ENCODE measurements around the gene UBTF.

Gene UBTF

GRCh38 chr17:44184212-44184810 is 35.2 kb downstream of the UBTF start:
- no CpG with 5 or more reads among the region's 8 CpGs for WGBS (ENCODE audit: insufficient coverage, insufficient read length)
- Histone ChIP-seq H3K4me1 (ENCODE audit: control insufficient read depth, insufficient read depth, low read length) (no peaks in the 10 kb centered on the region), H3K27ac (ENCODE audit: low read length) (no peak overlapping the region), H3K9me3 (ENCODE audit: control insufficient read depth, insufficient read depth, low read length) (no peaks in the 10 kb centered on the region), H3K36me3 (ENCODE audit: control insufficient read depth, insufficient read depth, low read length) (peaks cover 16% of the 10 kb centered on the region), H3K4me3 (ENCODE audit: low read length) (no peak overlapping the region), H3K27me3 (ENCODE audit: control insufficient read depth, insufficient read depth, low read length) (no peaks in the 10 kb centered on the region)
- DNase-seq (ENCODE audit: low read depth, low spot score) = no peak

DNA sequence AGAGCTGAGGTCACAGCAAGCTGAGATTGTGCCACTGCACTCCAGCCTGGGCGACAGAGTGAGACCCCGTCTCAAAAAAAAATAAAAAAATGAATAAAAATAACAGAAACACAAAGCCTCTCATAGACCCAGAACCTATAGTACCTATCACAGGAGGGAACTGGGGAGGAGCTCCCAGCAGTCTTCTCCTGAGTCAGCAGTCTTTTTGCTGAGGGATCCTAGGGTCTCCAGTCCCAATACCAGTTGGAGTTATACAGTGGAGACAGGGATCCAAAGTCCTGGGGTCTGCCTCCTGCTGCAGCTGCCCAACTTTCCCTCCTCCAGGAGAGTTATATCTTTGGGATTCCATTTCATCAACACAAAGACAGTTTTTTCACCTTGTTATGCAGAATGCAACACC is 36.5 kb downstream of the UBTF start:
- Histone ChIP-seq H3K9me3 (ENCODE audit: control insufficient read depth, insufficient read depth, low read length) (no peaks in the 10 kb centered on the region), H3K4me3 (ENCODE audit: low read length) (no peak overlapping the region), H3K4me1 (ENCODE audit: control insufficient read depth, insufficient read depth, low read length) (no peaks in the 10 kb centered on the region), H3K27me3 (ENCODE audit: control insufficient read depth, insufficient read depth, low read length) (no peaks in the 10 kb centered on the region), H3K36me3 (ENCODE audit: control insufficient read depth, insufficient read depth, low read length) (peaks cover 20% of the 10 kb centered on the region), H3K27ac (ENCODE audit: low read length) (no peak overlapping the region)
- no peak for DNase-seq (ENCODE audit: low read depth, low spot score)
- WGBS (ENCODE audit: insufficient coverage, insufficient read length) = no CpG with 5 or more reads among the region's 2 CpGs

DNA sequence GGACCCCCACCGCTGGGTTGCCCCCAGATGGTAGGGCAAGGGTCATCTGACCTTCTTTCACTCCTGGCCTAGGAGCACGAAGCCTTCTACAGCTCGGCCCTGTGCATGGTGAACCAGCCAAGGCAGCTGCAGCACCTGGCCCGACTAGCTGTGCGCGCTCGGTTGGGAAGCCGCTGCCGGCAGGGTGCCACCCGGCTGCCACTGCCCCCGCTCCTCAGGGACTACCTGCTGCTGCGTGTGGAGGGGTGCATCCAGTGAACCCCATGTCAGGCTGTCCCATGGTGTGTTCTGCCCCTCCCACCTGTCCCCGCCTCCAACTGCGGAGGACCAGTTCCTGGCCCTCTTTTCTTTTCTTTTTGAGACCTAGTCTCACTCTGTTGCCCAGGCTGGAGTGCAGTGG is 41.3 kb downstream of the UBTF start:
- no peaks in the 10 kb centered on the region for H3K9me3 ChIP-seq (ENCODE audit: control insufficient read depth, insufficient read depth, low read length)
- DNase-seq (ENCODE audit: low read depth, low spot score) = no peak
- H3K27me3 ChIP-seq (ENCODE audit: control insufficient read depth, insufficient read depth, low read length) = no peaks in the 10 kb centered on the region
- WGBS (ENCODE audit: insufficient coverage, insufficient read length) = no CpG with 5 or more reads among the region's 14 CpGs
- no peak overlapping the region for H3K4me3 ChIP-seq (ENCODE audit: low read length)
- H3K4me1 ChIP-seq (ENCODE audit: control insufficient read depth, insufficient read depth, low read length) = no peaks in the 10 kb centered on the region
- no peak overlapping the region for H3K27ac ChIP-seq (ENCODE audit: low read length)
- peaks cover 26% of the 10 kb centered on the region for H3K36me3 ChIP-seq (ENCODE audit: control insufficient read depth, insufficient read depth, low read length)

- no peak overlapping the region for H3K4me3 ChIP-seq (ENCODE audit: low read length)
- no CpG with 5 or more reads among the region's 4 CpGs for WGBS (ENCODE audit: insufficient coverage, insufficient read length)
- peaks cover 24% of the 10 kb centered on the region for H3K36me3 ChIP-seq (ENCODE audit: control insufficient read depth, insufficient read depth, low read length)
- no peaks in the 10 kb centered on the region for H3K4me1 ChIP-seq (ENCODE audit: control insufficient read depth, insufficient read depth, low read length)
- no peaks in the 10 kb centered on the region for H3K9me3 ChIP-seq (ENCODE audit: control insufficient read depth, insufficient read depth, low read length)
- H3K27ac ChIP-seq (ENCODE audit: low read length) = no peak overlapping the region
- DNase-seq (ENCODE audit: low read depth, low spot score) = no peak
- H3K27me3 ChIP-seq (ENCODE audit: control insufficient read depth, insufficient read depth, low read length) = no peaks in the 10 kb centered on the region
Observed at GRCh38 chr17:44177640-44178039, 41.8 kb downstream of the UBTF start.

GRCh38 chr17:44176671-44177501 is 42.6 kb downstream of the UBTF start:
- Histone ChIP-seq H3K27ac (ENCODE audit: low read length) (no peak overlapping the region), H3K27me3 (ENCODE audit: control insufficient read depth, insufficient read depth, low read length) (no peaks in the 10 kb centered on the region), H3K9me3 (ENCODE audit: control insufficient read depth, insufficient read depth, low read length) (no peaks in the 10 kb centered on the region), H3K4me3 (ENCODE audit: low read length) (no peak overlapping the region; the same call in 1 of the 2 replicates), H3K36me3 (ENCODE audit: control insufficient read depth, insufficient read depth, low read length) (peaks cover 16% of the 10 kb centered on the region), H3K4me1 (ENCODE audit: control insufficient read depth, insufficient read depth, low read length) (no peaks in the 10 kb centered on the region)
- no CpG with 5 or more reads among the region's 54 CpGs for WGBS (ENCODE audit: insufficient coverage, insufficient read length)
- DNase-seq (ENCODE audit: low read depth, low spot score) = no peak

GRCh38 chr17:44176257-44176656 is 43.2 kb downstream of the UBTF start:
- Histone ChIP-seq H3K27ac (ENCODE audit: low read length) (no peak overlapping the region), H3K4me1 (ENCODE audit: control insufficient read depth, insufficient read depth, low read length) (no peaks in the 10 kb centered on the region), H3K9me3 (ENCODE audit: control insufficient read depth, insufficient read depth, low read length) (no peaks in the 10 kb centered on the region), H3K27me3 (ENCODE audit: control insufficient read depth, insufficient read depth, low read length) (no peaks in the 10 kb centered on the region), H3K36me3 (ENCODE audit: control insufficient read depth, insufficient read depth, low read length) (peaks cover 13% of the 10 kb centered on the region), H3K4me3 (ENCODE audit: low read length) (no peak overlapping the region)
- DNase-seq (ENCODE audit: low read depth, low spot score) = no peak
- WGBS (ENCODE audit: insufficient coverage, insufficient read length) = no CpG with 5 or more reads among the region's 1 CpG

GRCh38 chr17:44174427-44174826 is 45.0 kb downstream of the UBTF start:
- DNase-seq (ENCODE audit: low read depth, low spot score) = no peak
- peaks cover 7% of the 10 kb centered on the region for H3K4me1 ChIP-seq (ENCODE audit: control insufficient read depth, insufficient read depth, low read length)
- no peaks in the 10 kb centered on the region for H3K9me3 ChIP-seq (ENCODE audit: control insufficient read depth, insufficient read depth, low read length)
- no peaks in the 10 kb centered on the region for H3K27me3 ChIP-seq (ENCODE audit: control insufficient read depth, insufficient read depth, low read length)
- no peak overlapping the region for H3K4me3 ChIP-seq (ENCODE audit: low read length)
- peaks cover 13% of the 10 kb centered on the region for H3K36me3 ChIP-seq (ENCODE audit: control insufficient read depth, insufficient read depth, low read length)
- no peak overlapping the region for H3K27ac ChIP-seq (ENCODE audit: low read length)
- no CpG with 5 or more reads among the region's 2 CpGs for WGBS (ENCODE audit: insufficient coverage, insufficient read length)

DNA sequence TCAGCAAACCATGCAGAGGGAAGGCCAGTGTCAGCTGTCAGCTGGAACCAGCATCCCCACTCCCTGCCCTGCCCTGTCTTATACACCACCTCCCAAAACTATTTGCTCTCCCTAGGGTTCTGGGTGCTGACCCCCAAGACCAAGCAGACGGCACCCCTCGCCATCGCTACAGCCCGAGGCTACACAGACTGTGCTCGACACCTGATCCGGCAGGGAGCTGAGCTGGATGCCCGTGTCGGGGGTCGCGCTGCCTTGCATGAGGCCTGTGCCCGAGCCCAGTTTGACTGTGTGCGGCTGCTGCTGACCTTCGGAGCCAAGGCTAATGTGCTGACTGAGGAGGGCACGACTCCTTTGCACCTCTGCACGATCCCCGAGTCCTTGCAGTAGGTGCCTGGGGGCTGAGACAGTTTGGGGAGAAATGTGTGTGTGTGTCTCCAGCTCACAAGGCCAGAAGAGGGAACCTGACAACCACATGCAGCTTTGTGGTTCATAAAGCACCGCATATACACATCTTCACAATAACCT is 47.5 kb downstream of the UBTF start:
- WGBS (ENCODE audit: insufficient coverage, insufficient read length) = no CpG with 5 or more reads among the region's 17 CpGs
- Histone ChIP-seq H3K4me3 (ENCODE audit: low read length) (no peak overlapping the region), H3K27ac (ENCODE audit: low read length) (no peak overlapping the region)

DNA sequence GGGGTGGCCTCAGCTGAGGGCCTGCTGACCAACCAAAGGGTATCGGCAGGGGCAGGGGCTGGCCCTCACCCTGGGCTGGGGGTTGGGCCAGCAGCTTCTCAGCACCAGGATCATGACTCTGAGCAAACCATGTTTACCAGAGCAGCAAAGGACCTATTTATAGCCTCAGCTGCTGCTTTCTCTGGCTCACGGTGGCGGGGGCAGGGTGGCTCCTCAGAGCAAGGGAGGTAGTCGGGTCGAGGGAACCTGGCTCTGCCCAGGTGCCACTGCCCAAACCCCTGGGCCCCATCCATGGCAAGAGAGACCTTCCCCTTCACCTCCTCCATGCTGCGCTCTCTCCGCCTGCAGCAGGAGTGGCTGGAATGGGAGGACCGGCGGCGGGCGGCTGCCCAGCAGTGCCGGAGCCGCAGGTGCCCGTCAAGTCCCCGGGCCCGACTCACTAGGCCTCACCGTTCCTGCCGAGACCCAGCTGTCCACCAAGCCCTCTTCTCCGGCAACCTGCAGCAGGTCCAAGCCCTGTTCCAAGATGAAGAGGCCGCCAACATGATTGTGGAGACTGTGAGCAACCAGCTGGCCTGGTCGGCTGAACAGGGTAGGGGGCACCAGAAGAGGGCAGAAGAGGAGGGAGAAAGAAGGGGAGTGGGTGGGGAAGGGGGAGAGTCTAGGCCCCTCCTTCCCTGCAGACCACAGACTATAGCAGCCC is 48.8 kb downstream of the UBTF start, which contains the start of gene ASB16:
Gene ASB16 (plus strand): TSS at position 206 of the 703 bp plus-strand sequence. CDS start 86 bp downstream, at position 292.
- Histone ChIP-seq H3K4me1 (ENCODE audit: control insufficient read depth, insufficient read depth, low read length) (peaks cover 8% of the 10 kb centered on the region), H3K36me3 (ENCODE audit: control insufficient read depth, insufficient read depth, low read length) (no peaks in the 10 kb centered on the region), H3K9me3 (ENCODE audit: control insufficient read depth, insufficient read depth, low read length) (no peaks in the 10 kb centered on the region), H3K27me3 (ENCODE audit: control insufficient read depth, insufficient read depth, low read length) (no peaks in the 10 kb centered on the region), H3K4me3 (ENCODE audit: low read length) (no peak within 1 kb of the TSS), H3K27ac (ENCODE audit: low read length) (no peak within 1 kb of the TSS)
- no peak for DNase-seq (ENCODE audit: low read depth, low spot score)
- WGBS (ENCODE audit: insufficient coverage, insufficient read length) = no CpG with 5 or more reads among the region's 21 CpGs

More for the DNA sequence above, 47.5 kb downstream of the UBTF start:
- no peak for DNase-seq (ENCODE audit: low read depth, low spot score)
- H3K9me3 ChIP-seq (ENCODE audit: control insufficient read depth, insufficient read depth, low read length) = no peaks in the 10 kb centered on the region
- 0 out of 2 replicates have a peak, but pooled peaks cover 4% of the 10 kb centered on the region for H3K36me3 ChIP-seq (ENCODE audit: control insufficient read depth, insufficient read depth, low read length)
- H3K4me1 ChIP-seq (ENCODE audit: control insufficient read depth, insufficient read depth, low read length) = peaks cover 8% of the 10 kb centered on the region
- H3K27me3 ChIP-seq (ENCODE audit: control insufficient read depth, insufficient read depth, low read length) = no peaks in the 10 kb centered on the region

GRCh38 chr17:44170135-44170498 is 49.4 kb downstream of the UBTF start:
- H3K27ac ChIP-seq (ENCODE audit: low read length) = no peak overlapping the region
- H3K9me3 ChIP-seq (ENCODE audit: control insufficient read depth, insufficient read depth, low read length) = no peaks in the 10 kb centered on the region
- no peaks in the 10 kb centered on the region for H3K36me3 ChIP-seq (ENCODE audit: control insufficient read depth, insufficient read depth, low read length)
- no peaks in the 10 kb centered on the region for H3K27me3 ChIP-seq (ENCODE audit: control insufficient read depth, insufficient read depth, low read length)
- no CpG with 5 or more reads among the region's 5 CpGs for WGBS (ENCODE audit: insufficient coverage, insufficient read length)
- H3K4me1 ChIP-seq (ENCODE audit: control insufficient read depth, insufficient read depth, low read length) = peaks cover 8% of the 10 kb centered on the region
- no peak for DNase-seq (ENCODE audit: low read depth, low spot score)
- no peak overlapping the region for H3K4me3 ChIP-seq (ENCODE audit: low read length)

All from iPS DF 6.9 (cell line).